Epidermal melanocyte (primary cell): ENCODE measurements around the gene STRN.
"Not testable (repeated sequence)": the region's sequence is repeated elsewhere in the genome, so short reads cannot be mapped to it uniquely, and the experiment has no call there.

ENCODE experiments used
- DNase-seq: peaks from one replicate; pipeline ENCODE4 v3.0.0; 2011; ENCODE audit warnings: low spot score; ENCODE audit not compliant: insufficient read length

Gene STRN

GRCh38 chr2:36964496-36965058, 1.8 kb downstream of the STRN start:
- DNase-seq: no peak

GRCh38 chr2:36963734-36964133, 2.6 kb downstream of the STRN start:
- DNase-seq: no peak

- no peak for DNase-seq
Observed at GRCh38 chr2:36963106-36963505, 3.2 kb downstream of the STRN start.

- no peak for DNase-seq
Observed at GRCh38 chr2:36960773-36961172, 5.6 kb downstream of the STRN start.

- DNase-seq: no peak
Observed at GRCh38 chr2:36960005-36960675, 6.2 kb downstream of the STRN start.

GRCh38 chr2:36954977-36955607, 11.2 kb downstream of the STRN start:
- no peak for DNase-seq

- no peak for DNase-seq
Observed at GRCh38 chr2:36952748-36953197, 13.6 kb downstream of the STRN start.

GRCh38 chr2:36951574-36951973, 14.8 kb downstream of the STRN start:
- DNase-seq: no peak

GRCh38 chr2:36951027-36951518, 15.3 kb downstream of the STRN start:
- no peak for DNase-seq

- DNase-seq: no peak
Observed at GRCh38 chr2:36949845-36950244, 16.5 kb downstream of the STRN start.

- DNase-seq: not testable (repeated sequence)
Observed at GRCh38 chr2:36945240-36945639, 21.1 kb downstream of the STRN start.

- no peak for DNase-seq
Observed at GRCh38 chr2:36941867-36942266, 24.5 kb downstream of the STRN start.

- DNase-seq: not testable (repeated sequence)
Observed at GRCh38 chr2:36936526-36936925, 29.8 kb downstream of the STRN start.

- DNase-seq: not testable (repeated sequence)
Observed at GRCh38 chr2:36931688-36932087, 34.6 kb downstream of the STRN start.

GRCh38 chr2:36930787-36931410, 35.4 kb downstream of the STRN start:
- not testable (repeated sequence) for DNase-seq

GRCh38 chr2:36926175-36927132, 39.9 kb downstream of the STRN start:
- not testable (repeated sequence) for DNase-seq

- DNase-seq: not testable (repeated sequence)
Observed at GRCh38 chr2:36922629-36923028, 43.7 kb downstream of the STRN start.

GRCh38 chr2:36921984-36922383, 44.4 kb downstream of the STRN start:
- DNase-seq: no peak

GRCh38 chr2:36919041-36919837, 47.1 kb downstream of the STRN start:
- no peak for DNase-seq

- DNase-seq: no peak
Observed at GRCh38 chr2:36918307-36918706, 48.0 kb downstream of the STRN start.
